DOHH2 (cell line): ENCODE measurements around the gene ITPKB.

Experiments
- H3F3A ChIP-seq: fragments of 200-600 bp; sonication (generic), shearing (Covaris generic); 2 replicates; pipeline ENCODE4 v1.6.0; 2016; ENCODE audit warnings: antibody characterized with exemption, mild to moderate bottlenecking; ENCODE audit not compliant: control insufficient read depth, insufficient read depth
- H3K27ac ChIP-seq: fragments of 200-600 bp; sonication (generic); 2 replicates; pipeline ENCODE4 v1.5.1; 2014; ENCODE audit warnings: low read depth, mild to moderate bottlenecking, low read length, moderate library complexity
- H3K27me3 ChIP-seq: fragments of 200-600 bp; sonication (generic); 2 replicates; pipeline ENCODE4 v1.6.1; 2014; ENCODE audit warnings: mild to moderate bottlenecking, low read length, mixed read lengths; ENCODE audit not compliant: control insufficient read depth
- H3K36me3 ChIP-seq: fragments of 200-600 bp; sonication (generic); 2 replicates; pipeline ENCODE4 v1.6.1; 2014; ENCODE audit warnings: mild to moderate bottlenecking, low read length, moderate library complexity, mixed read lengths; ENCODE audit not compliant: control insufficient read depth
- H3K4me1 ChIP-seq: fragments of 200-600 bp; sonication (generic); 2 replicates; pipeline ENCODE4 v1.6.1; 2014; ENCODE audit warnings: mild to moderate bottlenecking, low read length, mixed read lengths; ENCODE audit not compliant: control insufficient read depth
- H3K4me2 ChIP-seq: fragments of 200-600 bp; sonication (generic); 2 replicates; pipeline ENCODE4 v1.6.0; 2014; ENCODE audit warnings: mild to moderate bottlenecking, low read length, moderate library complexity
- H3K4me3 ChIP-seq: fragments of 200-600 bp; sonication (generic); 2 replicates; pipeline ENCODE4 v1.5.1; 2014; ENCODE audit warnings: mild to moderate bottlenecking, low read length, mixed read lengths
- H3K79me2 ChIP-seq: fragments of 200-600 bp; sonication (generic); 2 replicates; pipeline ENCODE4 v1.6.1; 2014; ENCODE audit warnings: mild to moderate bottlenecking, low read length, mixed read lengths; ENCODE audit not compliant: control insufficient read depth
- H3K9me2 ChIP-seq: fragments of 200-600 bp; sonication (generic); replicated peaks from 2 replicates; pipeline ENCODE4 v1.6.1; 2014; ENCODE audit warnings: mild to moderate bottlenecking, low read length, mixed read lengths; ENCODE audit not compliant: control insufficient read depth
- H3K9me3 ChIP-seq: fragments of 200-600 bp; sonication (generic); 2 replicates; pipeline ENCODE4 v1.6.1; 2014; ENCODE audit warnings: antibody characterized with exemption, low read length, mixed read lengths; ENCODE audit not compliant: control insufficient read depth, insufficient read depth
- H4K20me1 ChIP-seq: fragments of 200-600 bp; sonication (generic); 2 replicates; pipeline ENCODE4 v1.6.0; 2014; ENCODE audit warnings: low read depth, mild to moderate bottlenecking, antibody characterized with exemption, low read length, moderate library complexity; ENCODE audit not compliant: control insufficient read depth, insufficient read depth
- CTCF ChIP-seq: fragments of 200-600 bp; sonication (generic); IDR thresholded peaks from one replicate; pipeline ENCODE4 v1.5.1; 2014; ENCODE audit warnings: antibody characterized with exemption, mild to moderate bottlenecking, low read depth, low read length; ENCODE audit not compliant: poor library complexity, severe bottlenecking
- EZH2phosphoT487 ChIP-seq: fragments of 200-600 bp; sonication (generic); IDR thresholded peaks from 2 replicates; pipeline ENCODE4 v1.6.1; 2017; ENCODE audit warnings: borderline replicate concordance, mild to moderate bottlenecking, antibody characterized with exemption, low read length, moderate library complexity, mixed read lengths

The ITPKB gene

GRCh38 chr1:226636847-226637096, 102.3 kb downstream of the ITPKB start:
- Histone ChIP-seq H3F3A (peaks cover 15% of the 10 kb centered on the region), H3K9me2 (no peaks in the 10 kb centered on the region), H3K4me2 (no peak overlapping the region), H3K4me3 (no peak overlapping the region), H3K9me3 (no peaks in the 10 kb centered on the region), H3K27me3 (no peaks in the 10 kb centered on the region), H3K79me2 (peaks cover 3% of the 10 kb centered on the region; the same call in 1 of the 2 replicates), H4K20me1 (no peaks in the 10 kb centered on the region), H3K4me1 (peaks cover 69% of the 10 kb centered on the region), H3K27ac (no peak overlapping the region), H3K36me3 (peaks cover 88% of the 10 kb centered on the region)
- TF ChIP-seq EZH2phosphoT487 (no peak), CTCF (no peak)

GRCh38 chr1:226635456-226635941, 103.6 kb downstream of the ITPKB start:
- peaks cover 3% of the 10 kb centered on the region; the same call in 1 of the 2 replicates for H3K79me2 ChIP-seq
- no peak overlapping the region for H3K4me3 ChIP-seq
- H3K27me3 ChIP-seq, result no peaks in the 10 kb centered on the region
- peak overlapping the region; percentile 4; the same call in 1 of the 2 replicates for H3K27ac ChIP-seq
- TF ChIP-seq CTCF (no peak), EZH2phosphoT487 (no peak)
- H3F3A ChIP-seq, result peaks cover 15% of the 10 kb centered on the region
- no peaks in the 10 kb centered on the region for H3K9me3 ChIP-seq
- peaks cover 70% of the 10 kb centered on the region for H3K4me1 ChIP-seq
- H3K4me2 ChIP-seq, result no peak overlapping the region
- H3K36me3 ChIP-seq, result peaks cover 80% of the 10 kb centered on the region
- no peaks in the 10 kb centered on the region for H3K9me2 ChIP-seq
- no peaks in the 10 kb centered on the region for H4K20me1 ChIP-seq

GRCh38 chr1:226634611-226635246, 104.4 kb downstream of the ITPKB start:
- Histone ChIP-seq H3K4me3 (no peak overlapping the region), H3K36me3 (peaks cover 73% of the 10 kb centered on the region), H3F3A (peaks cover 15% of the 10 kb centered on the region), H3K27ac (peak overlapping the region; percentile 90), H3K4me2 (no peak overlapping the region), H3K9me3 (no peaks in the 10 kb centered on the region), H3K9me2 (no peaks in the 10 kb centered on the region), H4K20me1 (no peaks in the 10 kb centered on the region), H3K27me3 (no peaks in the 10 kb centered on the region), H3K4me1 (peaks cover 66% of the 10 kb centered on the region), H3K79me2 (peaks cover 3% of the 10 kb centered on the region; the same call in 1 of the 2 replicates)
- TF ChIP-seq EZH2phosphoT487, result no peak
- no peak for TF ChIP-seq CTCF
